ENCODE measurements around the gene CD52.

DNA sequence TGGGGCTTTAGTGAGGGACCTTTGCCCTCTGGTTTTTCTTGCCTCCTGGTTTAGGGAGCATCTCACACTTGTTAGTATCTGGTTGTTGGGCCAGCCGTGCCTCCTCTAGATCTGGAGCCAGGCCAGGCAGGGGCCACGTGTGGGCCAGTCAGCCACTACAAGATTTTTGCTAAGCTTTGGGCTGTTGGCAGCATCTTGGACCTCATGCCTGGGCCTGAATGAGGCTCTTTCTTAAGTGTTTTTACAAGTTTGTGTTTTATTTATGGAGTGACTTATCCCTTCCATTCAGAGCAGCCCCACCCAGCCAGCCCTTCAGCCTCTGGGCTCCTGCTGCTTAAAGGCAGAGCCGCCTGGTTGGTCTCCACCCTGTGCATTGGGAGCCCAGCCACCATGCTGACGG lies 39.5 kb upstream of the CD52 start:
- TF ChIP-seq EZH2 (IDR thresholded peaks at IDR 0.05; ENCODE audit: low read depth): no peak
- TF ChIP-seq, protein P1, sequence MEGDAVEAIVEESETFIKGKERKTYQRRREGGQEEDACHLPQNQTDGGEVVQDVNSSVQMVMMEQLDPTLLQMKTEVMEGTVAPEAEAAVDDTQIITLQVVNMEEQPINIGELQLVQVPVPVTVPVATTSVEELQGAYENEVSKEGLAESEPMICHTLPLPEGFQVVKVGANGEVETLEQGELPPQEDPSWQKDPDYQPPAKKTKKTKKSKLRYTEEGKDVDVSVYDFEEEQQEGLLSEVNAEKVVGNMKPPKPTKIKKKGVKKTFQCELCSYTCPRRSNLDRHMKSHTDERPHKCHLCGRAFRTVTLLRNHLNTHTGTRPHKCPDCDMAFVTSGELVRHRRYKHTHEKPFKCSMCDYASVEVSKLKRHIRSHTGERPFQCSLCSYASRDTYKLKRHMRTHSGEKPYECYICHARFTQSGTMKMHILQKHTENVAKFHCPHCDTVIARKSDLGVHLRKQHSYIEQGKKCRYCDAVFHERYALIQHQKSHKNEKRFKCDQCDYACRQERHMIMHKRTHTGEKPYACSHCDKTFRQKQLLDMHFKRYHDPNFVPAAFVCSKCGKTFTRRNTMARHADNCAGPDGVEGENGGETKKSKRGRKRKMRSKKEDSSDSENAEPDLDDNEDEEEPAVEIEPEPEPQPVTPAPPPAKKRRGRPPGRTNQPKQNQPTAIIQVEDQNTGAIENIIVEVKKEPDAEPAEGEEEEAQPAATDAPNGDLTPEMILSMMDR (conservative IDR thresholded peaks at IDR 0.05): no peak

Measured in PC-9 (cell line).